Kasumi-1 (cell line): Measurements from ENCODE around the gene KANK3.
A peak's percentile ranks its signal among the peaks of the same experiment; 100 is the strongest.
"Not testable (repeated sequence)": the region's sequence is repeated elsewhere in the genome, so short reads cannot be mapped to it uniquely, and the experiment has no call there.

Experiments
- DNase-seq, 2 experiments: peaks; one replicate each; lab custom pipeline; 2025; lab: John Stamatoyannopoulos, UW

Gene KANK3

DNA sequence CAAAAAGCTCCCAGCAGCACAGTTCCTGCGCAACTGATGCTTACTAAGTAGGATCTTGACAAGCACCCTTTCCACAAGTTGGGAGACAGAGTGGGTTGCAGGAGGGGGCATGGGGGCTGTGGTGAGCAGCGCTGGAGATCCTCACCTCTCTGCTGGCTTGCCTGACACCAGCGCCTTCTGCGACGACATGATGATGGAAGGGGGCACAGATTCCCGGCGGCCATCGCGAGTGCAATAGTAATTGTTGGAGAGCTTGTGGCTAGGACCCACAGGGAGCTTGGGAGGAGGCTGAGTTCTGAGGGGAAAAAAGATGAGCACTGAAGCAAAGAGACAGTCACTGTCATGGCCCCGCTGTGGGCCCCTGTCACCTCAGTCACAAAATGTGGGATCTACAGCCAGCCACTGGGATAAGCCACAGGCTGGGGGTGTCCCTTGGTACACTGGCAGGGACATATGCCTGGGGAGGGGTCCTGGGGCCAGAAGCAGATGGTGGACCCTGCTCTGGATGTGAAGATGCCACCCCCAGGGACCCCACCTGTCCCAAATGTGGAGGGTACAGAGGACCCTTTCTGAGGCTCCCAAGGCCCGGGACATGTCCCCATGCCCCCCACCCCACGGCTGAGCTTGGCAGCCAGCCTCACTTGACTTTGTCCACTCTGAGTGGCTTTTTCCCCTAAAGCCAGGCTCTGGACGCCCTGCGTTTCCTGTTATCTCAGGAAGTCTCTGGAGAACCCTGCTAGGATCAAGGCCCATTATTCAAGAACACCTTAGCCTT, 26.5 kb downstream of the KANK3 start:
- DNase-seq, result no peak

DNA sequence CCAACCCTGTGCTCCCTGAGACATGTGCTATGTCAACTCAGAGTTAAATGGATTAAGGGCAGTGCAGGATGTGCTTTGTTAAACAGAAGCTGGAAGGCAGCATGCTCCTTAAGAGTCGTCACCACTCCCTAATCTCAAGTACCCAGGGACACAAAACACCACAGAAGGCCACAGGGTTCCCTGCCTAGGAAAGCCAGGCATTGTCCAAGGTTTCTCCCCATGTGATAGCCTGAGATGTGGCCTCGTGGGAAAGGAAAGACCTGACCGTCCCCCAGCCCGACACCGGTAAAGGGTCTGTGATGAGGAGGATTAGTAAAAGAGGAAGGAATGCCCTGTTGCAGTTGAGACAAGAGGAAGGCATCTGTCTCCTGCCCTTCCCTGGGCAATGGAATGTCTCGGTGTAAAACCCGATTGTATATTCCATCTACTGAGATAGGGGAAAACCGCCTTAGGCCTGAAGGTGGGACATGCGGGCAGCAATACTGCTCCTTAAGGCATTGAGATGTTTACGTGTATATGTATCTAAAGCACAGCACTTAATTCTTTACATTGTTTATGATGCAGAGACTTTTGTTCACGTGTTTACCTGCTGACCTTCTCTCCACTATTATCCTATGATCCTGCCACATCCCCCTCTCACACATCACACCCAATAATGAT, 28.0 kb downstream of the KANK3 start:
- DNase-seq, result not testable (repeated sequence)

DNA sequence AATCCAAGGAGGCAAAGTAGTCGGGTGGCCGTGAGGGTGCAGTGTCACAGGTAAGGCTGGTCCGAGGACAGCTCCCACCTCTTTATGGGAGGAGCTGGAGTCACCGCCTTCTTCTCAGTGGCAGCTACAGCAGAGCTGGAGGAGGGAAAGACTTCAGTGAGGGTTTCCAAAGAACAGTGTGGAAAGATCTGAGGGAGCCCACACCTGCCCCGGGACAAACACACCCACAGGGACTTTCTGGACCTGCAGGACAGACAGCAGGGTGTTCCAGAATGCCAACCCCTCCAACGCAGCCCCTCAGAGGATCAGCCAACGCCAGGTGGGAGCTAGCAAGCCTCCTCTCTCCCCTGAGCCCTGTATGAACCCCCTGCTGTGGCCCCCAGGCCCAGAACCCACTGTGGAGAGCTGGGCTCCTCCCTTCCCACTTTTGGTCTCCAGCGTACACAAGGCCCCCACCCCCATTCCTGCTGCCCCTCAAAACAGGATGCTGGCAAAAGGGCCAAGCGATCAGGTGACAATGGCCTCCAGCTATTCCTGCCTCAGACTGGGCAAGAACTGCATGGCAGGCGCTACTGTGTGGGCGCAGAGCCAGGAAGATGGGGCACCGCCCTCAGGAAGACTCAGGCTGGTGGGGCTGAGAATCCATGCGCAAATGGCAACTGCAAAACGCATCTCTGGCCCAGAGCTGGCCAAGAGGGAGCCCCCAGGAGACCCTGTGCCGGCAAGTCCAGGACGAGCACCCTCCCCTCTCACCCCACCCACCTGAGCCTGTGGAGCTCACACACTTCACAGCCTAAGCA, 31.4 kb downstream of the KANK3 start:
- no peak for DNase-seq

DNA sequence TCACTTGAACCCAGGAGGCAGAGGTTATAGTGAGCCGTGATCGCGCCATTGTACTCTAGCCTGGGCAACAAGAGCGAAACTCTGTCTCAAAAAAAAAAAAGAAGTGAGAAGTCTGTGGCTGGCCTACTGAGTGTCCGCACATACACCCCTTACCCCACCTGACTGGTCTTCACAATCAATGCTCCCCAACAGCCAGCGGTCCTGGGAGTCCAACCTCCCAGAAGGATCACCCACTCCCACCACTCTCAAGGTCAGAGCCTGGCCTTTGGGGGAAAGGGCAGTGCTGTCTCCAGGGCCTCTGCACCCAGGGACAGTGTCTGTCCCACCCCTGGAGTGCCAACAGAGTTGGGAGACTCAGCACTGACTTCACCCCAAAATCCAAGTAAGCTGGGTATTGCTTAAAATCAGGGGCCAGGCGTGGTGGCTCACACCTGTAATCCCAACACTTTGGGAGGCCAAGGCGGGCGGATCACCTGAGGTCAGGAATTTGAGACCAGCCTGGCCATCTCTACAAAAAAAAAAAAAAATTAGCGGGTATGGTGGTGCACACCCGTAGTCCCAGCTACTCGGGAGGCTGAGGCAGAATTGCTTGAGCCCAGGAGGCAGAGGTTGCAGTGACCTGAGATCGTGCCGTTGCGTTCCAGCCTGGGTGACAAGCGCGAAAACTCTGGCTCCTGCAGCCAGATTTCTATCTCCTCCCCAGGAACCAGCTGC, 32.6 kb downstream of the KANK3 start:
- DNase-seq, result no peak

DNA sequence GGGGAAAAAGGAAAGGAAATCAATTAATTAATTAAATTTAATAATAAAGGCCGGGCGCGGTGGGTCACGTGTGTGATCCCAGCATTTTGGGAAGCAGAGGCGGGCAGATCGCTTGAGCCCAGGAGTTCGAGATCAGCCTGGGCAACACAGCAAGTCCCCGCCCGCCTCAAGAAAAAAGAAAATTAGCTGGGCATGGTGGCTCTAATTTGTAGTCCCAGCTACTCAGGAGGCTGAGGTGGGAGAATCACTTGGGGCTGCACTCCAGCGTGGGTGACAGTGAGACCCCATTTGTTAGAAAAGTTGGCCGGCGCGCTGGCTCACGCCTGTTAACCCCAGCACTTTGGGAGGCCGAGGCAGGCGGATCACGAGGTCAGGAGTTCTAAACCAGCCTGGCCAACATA, 34.2 kb downstream of the KANK3 start:
- DNase-seq, result no peak

DNA sequence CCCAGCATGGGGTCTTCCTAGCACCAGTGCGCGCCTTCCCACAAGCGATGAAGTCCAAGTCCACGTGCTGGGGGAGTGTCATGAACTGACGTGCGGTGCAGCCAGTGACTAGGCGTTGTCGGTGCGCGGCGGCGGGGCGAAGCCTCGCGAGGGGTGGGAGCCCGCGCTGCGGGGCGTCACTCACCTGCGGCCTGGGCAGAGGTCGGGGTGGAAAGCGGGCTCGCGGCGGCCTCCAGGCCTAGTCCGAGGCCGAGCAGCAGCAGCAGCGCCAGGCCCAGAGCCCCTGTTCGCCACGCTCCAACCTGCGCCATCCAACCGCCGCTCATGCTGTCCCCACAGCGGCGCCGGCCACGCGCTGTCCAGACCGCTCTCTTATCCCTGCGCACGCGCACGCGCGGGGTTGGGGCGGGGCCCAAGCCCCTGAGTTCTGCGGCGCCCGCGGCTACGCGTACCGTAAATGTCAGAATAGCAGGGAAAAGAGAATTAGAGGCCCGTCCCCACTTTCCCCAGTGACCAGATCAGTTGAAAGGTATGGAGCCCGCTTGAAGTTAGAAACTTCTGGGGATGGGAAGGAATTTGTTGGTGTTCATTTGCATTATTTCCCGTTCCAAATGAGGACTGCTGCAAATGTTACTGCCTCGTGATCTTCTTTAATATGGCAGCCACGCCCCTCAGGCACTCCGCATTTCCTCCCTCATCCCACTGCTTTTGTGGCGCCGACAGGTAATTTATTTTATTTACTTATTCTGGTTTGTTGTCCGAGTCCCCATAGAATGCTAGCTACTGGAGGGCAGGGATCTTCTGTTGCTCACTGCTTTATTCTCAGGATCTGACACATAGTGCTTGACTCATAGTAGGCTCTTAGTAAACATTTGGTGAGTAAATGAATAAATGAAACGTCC, 34.8 kb downstream of the KANK3 start, which contains the start of gene CD320:
Gene CD320, minus strand, starts transcription at position 394 of the 902 bp plus-strand sequence. Its CDS starts 68 bp downstream, at position 326.
- DNase-seq, result peak; percentile 87 to 88

DNA sequence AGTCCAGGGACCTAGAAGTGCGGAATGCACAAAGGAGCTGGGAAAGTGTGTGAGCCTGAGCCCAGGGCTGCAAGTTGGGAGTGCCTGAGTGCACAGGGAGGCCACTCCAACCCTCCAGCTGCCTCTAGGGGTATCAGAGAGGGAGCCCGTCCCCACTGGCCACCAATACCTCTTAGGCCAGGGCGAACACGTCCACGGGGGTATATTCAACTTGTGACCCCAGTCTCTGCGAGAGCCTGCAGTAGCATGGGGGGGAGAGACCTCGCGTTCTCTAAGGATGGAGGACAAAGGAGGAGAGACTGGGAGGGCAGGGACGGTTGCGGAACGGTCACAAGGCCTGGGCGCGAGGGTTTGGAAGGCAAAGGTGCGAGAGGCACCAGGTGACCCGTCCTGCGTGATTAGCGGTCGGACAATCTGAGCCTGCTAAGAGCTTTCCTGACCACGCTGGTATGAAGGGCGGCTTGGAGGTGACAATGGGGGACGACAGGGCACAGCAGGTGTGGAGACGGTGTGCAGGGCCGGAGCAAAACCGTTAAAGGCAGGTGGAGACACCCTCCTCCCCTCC, 35.6 kb downstream of the KANK3 start:
- DNase-seq, result peak in 1 of 2 experiments; percentile 14

DNA sequence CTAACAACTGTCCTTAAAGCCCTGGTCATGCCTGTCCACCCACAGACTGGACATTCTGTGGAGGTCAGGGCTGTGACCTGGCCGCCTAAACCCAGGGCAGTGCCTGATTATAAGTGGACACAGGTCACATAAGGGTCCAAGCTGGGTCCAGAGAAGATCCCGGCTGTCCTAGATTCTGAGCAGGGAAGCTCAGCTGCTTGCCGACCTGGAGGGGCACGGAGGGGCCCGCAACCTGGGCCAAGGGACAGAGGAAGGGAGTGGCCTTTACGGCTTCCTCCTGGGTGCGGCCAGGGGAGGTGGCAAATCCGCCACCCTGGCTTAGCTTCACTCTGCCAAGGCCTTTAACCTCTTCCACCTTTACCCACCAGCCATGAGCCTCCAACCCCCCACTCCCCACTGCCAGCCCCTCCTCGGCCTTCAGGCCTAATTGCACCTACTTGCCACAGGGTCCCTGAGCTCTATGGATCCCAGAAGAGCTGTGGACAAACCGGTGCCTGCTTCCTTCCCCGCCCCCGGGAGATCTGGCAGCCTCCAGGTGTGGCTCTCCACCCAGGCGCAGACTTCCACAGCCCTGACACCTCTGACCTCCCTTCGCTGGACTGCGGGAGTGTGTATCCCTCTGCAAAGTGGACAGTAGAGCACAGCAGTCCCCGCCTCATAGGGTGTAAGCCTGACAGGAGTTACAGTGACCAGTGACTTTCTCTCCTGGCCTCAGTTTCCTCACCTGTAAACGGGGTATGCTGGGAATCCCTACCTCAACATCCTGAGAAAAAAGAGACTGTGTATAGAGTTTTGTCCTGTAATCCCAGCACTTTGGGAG, 36.6 kb downstream of the KANK3 start:
- DNase-seq, result no peak

DNA sequence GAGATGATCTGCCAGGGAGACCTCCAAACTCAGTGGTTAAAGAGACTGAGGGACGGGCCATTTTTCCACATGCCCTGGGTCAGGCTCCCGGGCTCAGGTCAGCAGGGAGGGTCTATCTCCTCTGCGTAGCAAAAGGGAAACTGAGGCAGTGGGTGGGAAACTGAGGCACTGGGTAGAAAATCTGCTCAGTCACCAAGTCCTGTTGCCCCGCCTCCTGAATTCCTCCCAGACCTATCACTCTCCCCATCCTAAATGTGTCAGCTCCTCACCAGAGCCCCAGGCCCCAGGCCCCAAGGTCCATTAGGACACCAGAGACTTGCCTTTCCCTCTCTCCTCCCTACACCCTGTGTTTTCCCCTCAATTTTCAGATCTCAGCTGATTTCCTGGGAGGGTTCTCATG, 37.3 kb downstream of the KANK3 start:
- no peak for DNase-seq

DNA sequence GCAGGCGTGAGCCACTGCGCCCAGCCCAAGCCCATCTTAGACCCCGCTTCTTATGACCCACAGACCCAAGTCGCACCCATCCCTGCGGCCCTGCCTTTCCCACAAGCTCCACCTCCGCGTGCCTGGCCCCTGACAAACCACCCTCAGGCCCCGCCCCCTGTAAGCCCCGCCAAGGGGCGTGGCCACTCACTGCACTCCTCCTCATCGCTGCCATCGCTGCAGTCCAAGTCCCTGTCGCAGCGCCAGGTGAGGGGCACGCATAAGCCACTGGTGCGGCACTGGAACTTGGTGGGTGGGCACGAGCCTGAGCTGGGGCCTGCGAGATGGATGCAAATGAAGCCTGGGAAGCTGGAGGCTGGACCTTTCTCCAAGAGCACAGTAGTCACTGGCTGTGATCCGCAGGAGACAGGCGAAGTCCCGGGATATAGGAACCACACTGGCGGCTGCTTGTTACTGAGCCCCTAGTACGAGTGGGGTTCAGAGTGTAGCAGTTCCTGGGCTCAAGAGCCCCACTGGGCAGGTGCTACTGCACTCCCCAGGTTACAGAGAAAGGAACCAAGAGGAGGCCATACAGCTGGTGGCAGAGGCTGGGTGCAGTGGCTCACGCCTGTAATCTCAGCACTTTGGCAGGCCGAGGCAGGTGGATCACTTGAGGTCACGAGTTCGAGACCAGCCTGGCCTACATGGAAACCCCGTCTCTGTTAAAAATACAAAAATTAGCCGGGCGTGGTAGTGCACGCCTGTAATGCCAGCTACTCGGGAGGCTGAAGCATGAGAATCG, 38.0 kb downstream of the KANK3 start:
- no peak for DNase-seq

DNA sequence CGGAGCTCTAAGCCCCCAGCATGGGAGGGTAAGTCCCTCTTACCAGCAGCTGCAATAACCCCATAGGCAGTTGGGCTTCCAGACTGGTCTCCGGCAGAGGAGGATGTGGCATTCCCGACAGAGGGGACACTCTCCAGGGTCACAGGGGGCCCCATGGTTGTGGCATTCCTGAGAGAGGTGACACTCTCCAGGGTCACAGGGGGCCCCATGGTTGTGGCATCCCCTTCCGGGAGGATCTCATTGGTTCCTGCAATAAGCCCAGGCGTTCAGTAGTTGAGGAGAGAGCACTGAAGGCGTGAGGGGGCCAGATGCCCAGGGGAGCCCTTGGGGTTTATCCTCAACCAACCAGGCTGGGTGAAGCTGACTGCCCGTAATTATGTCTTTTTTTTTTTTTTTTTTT, 40.3 kb downstream of the KANK3 start:
- DNase-seq, result no peak

DNA sequence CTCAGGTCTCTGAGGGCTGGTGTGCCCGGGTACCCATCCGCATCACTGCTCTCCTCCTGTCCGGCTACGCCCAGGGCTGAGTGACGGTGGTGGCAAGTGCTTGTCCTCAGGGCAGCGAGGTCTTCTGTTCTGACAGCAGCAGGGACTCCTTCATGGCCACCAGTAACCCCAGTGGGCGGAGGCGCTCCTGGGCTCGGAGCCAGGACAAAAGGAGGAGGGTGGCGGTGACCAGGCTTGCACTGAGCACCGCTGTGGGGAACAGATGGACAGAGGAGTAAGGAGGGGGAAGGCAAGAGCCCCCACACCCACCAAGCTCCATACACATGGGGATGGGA, 40.7 kb downstream of the KANK3 start:
- DNase-seq, result no peak

DNA sequence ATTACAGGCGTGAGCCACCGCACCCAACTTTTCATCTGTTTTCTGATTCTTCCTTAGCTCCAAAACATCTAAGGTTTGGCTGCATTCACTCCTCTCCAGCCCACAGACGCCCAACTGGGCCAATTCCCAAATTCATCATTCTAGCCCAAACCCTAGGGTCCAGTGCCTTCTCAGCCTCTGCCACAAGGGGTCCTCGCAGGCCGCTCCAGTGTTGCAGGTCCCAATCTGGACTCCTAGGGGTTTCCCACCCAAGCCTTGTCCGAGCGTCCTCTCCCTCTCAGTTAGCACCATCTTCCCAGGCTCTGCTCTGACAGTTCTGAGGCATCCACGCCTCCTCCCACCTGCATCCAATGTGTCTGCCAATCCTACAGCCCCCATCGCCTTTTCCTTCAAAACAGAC, 51.7 kb downstream of the KANK3 start:
- DNase-seq, result not testable (repeated sequence)

DNA sequence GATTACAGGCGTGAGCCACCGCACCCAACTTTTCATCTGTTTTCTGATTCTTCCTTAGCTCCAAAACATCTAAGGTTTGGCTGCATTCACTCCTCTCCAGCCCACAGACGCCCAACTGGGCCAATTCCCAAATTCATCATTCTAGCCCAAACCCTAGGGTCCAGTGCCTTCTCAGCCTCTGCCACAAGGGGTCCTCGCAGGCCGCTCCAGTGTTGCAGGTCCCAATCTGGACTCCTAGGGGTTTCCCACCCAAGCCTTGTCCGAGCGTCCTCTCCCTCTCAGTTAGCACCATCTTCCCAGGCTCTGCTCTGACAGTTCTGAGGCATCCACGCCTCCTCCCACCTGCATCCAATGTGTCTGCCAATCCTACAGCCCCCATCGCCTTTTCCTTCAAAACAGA, 66.6 kb downstream of the KANK3 start:
- DNase-seq, result not testable (repeated sequence)
